ENCODE data around the gene TF.

GRCh38 chr3:133838296-133838789, 92.2 kb downstream of the TF start:
- TF ChIP-seq CREB1 (IDR thresholded peaks at IDR 0.05; ENCODE audit: low read depth) (no peak), GABPA (IDR thresholded peaks at IDR 0.05; ENCODE audit: low read depth) (no peak), SIX5 (IDR thresholded peaks at IDR 0.05; ENCODE audit: low read depth, low read length, severe bottlenecking) (no peak), SP1 (IDR thresholded peaks at IDR 0.05; ENCODE audit: low read depth, low read length) (no peak), USF2 (IDR thresholded peaks at IDR 0.05; ENCODE audit: borderline replicate concordance, low read depth, low read length) (no peak), RAD21 (IDR thresholded peaks at IDR 0.05; ENCODE audit: insufficient read depth, low read depth, low read length) (no peak), CTCF (IDR thresholded peaks at IDR 0.05 in 2 of 3, conservative IDR thresholded peaks at IDR 0.05 in 1 of 3; ENCODE audit: control insufficient read depth in 2 of 3, extremely low read depth in 1 of 3, insufficient read depth in 1 of 3, low read depth in 3 of 3, low read length in 3 of 3) (no peak), STAT3 (IDR thresholded peaks at IDR 0.05; ENCODE audit: low read depth, low read length) (no peak)

Measured in GM12878 (cell line).